Keratinocyte (primary cell): ENCODE data around the gene SMIM35.

Experiments
- EZH2 ChIP-seq: IDR thresholded peaks from one replicate; pipeline ENCODE4 v1.6.1; 2012; ENCODE audit warnings: inconsistent platforms, mild to moderate bottlenecking, low read length, moderate library complexity
- TF ChIP-seq, protein P1 (sequence below), 3 experiments: IDR thresholded peaks in 1 of 3; conservative IDR thresholded peaks in 1 of 3; optimal IDR thresholded peaks in 1 of 3; 2 replicates in 2 of 3; 3 replicates in 1 of 3; pipeline versions ENCODE3 to v1.5.1; 2011; ENCODE audit warnings: low read length in 3 of 3, mild to moderate bottlenecking in 3 of 3, moderate library complexity in 2 of 3, control low read depth in 1 of 3, inconsistent platforms in 1 of 3; ENCODE audit not compliant: insufficient read depth in 2 of 3; ENCODE audit errors: extremely low read depth in 1 of 3

DNA sequence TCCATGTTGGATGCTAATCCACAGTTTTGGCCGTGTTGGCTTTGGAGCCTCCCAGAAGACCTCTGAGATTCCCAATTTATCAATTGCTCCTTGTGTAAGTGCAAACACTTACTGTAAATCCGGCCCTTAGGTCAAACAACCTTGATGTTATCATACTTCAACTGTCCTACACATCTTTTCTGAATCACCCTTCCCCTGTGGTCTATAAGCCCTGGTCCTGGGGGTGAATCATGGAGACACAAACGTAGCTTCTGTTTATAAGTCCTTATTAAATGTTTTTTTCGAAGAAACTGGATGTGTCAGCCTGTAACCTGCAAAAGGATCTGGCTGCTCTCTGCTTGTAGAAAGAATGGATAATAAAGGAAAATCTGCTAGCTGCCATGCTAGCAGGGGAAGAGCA lies 102.3 kb downstream of the SMIM35 start:
- TF ChIP-seq EZH2 = no peak
- TF ChIP-seq, protein P1, sequence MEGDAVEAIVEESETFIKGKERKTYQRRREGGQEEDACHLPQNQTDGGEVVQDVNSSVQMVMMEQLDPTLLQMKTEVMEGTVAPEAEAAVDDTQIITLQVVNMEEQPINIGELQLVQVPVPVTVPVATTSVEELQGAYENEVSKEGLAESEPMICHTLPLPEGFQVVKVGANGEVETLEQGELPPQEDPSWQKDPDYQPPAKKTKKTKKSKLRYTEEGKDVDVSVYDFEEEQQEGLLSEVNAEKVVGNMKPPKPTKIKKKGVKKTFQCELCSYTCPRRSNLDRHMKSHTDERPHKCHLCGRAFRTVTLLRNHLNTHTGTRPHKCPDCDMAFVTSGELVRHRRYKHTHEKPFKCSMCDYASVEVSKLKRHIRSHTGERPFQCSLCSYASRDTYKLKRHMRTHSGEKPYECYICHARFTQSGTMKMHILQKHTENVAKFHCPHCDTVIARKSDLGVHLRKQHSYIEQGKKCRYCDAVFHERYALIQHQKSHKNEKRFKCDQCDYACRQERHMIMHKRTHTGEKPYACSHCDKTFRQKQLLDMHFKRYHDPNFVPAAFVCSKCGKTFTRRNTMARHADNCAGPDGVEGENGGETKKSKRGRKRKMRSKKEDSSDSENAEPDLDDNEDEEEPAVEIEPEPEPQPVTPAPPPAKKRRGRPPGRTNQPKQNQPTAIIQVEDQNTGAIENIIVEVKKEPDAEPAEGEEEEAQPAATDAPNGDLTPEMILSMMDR (optimal IDR thresholded peaks at IDR 0.05 in 1 of 3, IDR thresholded peaks at IDR 0.05 in 1 of 3, conservative IDR thresholded peaks at IDR 0.05 in 1 of 3; ENCODE audit: extremely low read depth in 1 of 3, insufficient read depth in 2 of 3, low read length in 3 of 3) = no peak
